Lung (tissue), 12 donors: ENCODE results near the gene HOXA6. TPM values are rescaled to one million over a fixed set of nuclear protein-coding genes. Genes with fewer than 3 reads are reported as not detected.
A peak's percentile ranks its signal among the peaks of the same experiment; 100 is the strongest.

Experiments
- ATAC-seq: fragments of 200-7000 bp; cut with Tn5 transposase; one replicate; pipeline ENCODE4 v1.9.1; 2020; ENCODE audit warnings: moderate number of reproducible peaks; ENCODE audit not compliant: insufficient read depth, low FRiP score
- DNase-seq, 3 donors: peaks; one replicate each; pipeline ENCODE4 v3.0.0-alpha.2; 2013 to 2017
- H3K27ac ChIP-seq, 2 donors: one replicate each; pipeline ENCODE4 v1.5.1; 2013; ENCODE audit warnings: mild to moderate bottlenecking in 2 of 2, moderate library complexity in 2 of 2, control low read depth in 1 of 2, inconsistent platforms in 1 of 2, low read depth in 1 of 2, low read length in 1 of 2
- H3K27me3 ChIP-seq, 3 donors: one replicate each; pipeline ENCODE4 v1.5.1; 2013; ENCODE audit warnings: low read length in 2 of 3; ENCODE audit not compliant: control insufficient read depth in 3 of 3, insufficient read depth in 3 of 3
- H3K36me3 ChIP-seq, 4 donors: one replicate each; pipeline ENCODE4 v1.5.1; 2013; ENCODE audit warnings: low read length in 4 of 4, mild to moderate bottlenecking in 1 of 4, moderate library complexity in 1 of 4; ENCODE audit not compliant: control insufficient read depth in 4 of 4, insufficient read depth in 4 of 4
- H3K4me1 ChIP-seq, 5 donors: one replicate each; pipeline ENCODE4 v1.5.1; 2013; ENCODE audit warnings: low read length in 5 of 5, mild to moderate bottlenecking in 2 of 5, moderate library complexity in 1 of 5; ENCODE audit not compliant: control insufficient read depth in 5 of 5, insufficient read depth in 5 of 5
- H3K4me3 ChIP-seq: one replicate; pipeline ENCODE4 v1.5.1; 2013; ENCODE audit warnings: mild to moderate bottlenecking, control low read depth, moderate library complexity
- H3K9ac ChIP-seq, 2 donors: one replicate each; pipeline ENCODE4 v1.5.1; 2013; ENCODE audit warnings: low read length in 2 of 2, control low read depth in 1 of 2; ENCODE audit not compliant: insufficient read depth in 1 of 2
- H3K9me3 ChIP-seq, 4 donors: one replicate each; pipeline ENCODE4 v1.5.1; 2013; ENCODE audit warnings: low read length in 3 of 4, mild to moderate bottlenecking in 1 of 4, moderate library complexity in 1 of 4; ENCODE audit not compliant: control insufficient read depth in 4 of 4, insufficient read depth in 3 of 4
- whole genome bisulfite sequencing, 2 donors: extraction: QIAGEN DNeasy Blood & Tissue Kit; methylation state at CpG; one replicate each; pipeline ENCODE4 v1.1.7; 2013; 5-methylcytosine and 5-hydroxymethylcytosine counted together
- polyA plus RNA-seq, 2 donors: library from polyadenylated mRNA; stranded (reverse); fragments of 200-250 nt; gene quantifications; one replicate each; pipeline ENCODE4 v1.2.1, GENCODE V29; 2013
- total RNA-seq, 2 donors: library from RNA; depleted of rRNA in 1 of 2; stranded (reverse); fragments of >200 nt in 1 of 2; gene quantifications; one replicate each; pipeline ENCODE4 v1.2.1, GENCODE V29; 2014 to 2021
- TF ChIP-seq, protein P1 (sequence below): IDR thresholded peaks from 2 replicates; pipeline ENCODE4 v1.5.1; 2012; ENCODE audit warnings: mild to moderate bottlenecking; ENCODE audit errors: control extremely low read depth, extremely low read depth
- donor health status: control.
- donor health status: control.
- donor health status: Bipolar disorder and iron deficiency.
- donor health status: healthy.
- donor health status: DM: yes; HTN: yes; CAD: no.

Gene HOXA6
- total and polyA plus RNA-seq, 4 donors: 0.49 to 7.7 (median 2.8) TPM

DNA sequence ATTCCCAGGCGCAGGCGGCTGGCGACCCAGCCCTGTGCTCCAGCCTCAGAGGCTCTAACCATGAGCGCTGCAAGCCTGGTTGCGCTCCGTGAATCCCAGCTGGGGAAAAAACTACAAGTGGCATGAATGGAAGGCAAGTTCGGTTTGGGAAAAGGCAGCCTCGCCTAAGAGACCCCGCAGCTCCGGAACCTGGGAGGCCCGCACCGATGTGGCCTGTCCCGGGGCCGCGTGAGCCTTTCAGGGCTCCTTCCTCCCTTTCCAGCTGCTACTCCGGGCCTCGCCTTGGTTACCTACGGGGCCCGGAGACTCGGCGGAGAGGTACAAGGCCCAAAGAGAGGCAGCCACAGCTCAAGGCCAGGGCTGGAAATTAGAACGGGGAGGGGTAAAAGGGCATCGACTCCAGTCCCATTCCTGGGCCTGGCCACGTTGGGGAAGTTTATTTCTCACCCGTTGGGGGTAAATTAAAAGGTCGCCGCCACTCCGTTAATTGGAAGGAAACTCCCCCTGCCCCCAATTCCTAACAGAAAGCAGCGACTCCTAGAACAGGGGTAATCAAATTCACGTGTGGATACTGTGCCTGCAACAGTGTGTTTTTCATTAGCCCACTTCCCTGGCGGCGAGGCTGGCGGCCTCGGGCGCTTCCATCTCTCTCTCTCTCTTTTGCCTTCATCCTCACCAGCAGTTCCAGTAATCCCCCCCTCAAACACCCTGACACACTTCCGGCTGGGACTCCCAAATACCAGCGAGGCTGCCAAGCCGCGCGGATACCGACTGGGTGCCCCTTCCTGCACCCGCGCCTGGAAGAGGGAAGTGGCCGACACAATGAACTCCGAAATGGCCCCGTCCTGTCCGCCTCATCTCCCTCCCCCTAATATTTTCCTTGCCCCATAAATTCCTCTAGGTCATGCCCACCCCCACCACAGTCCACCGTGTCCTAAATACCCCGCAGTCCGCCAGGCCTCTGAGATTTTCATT, 19.2 kb upstream of the HOXA6 start:
- ATAC-seq: no peak
- Histone ChIP-seq H3K4me1 (peaks cover 0 to 21% (median 5%) of the 10 kb centered on the region in 5 donors), H3K27ac (no peak overlapping the region), H3K27me3 (peaks cover 8 to 98% (median 89%) of the 10 kb centered on the region in 3 donors), H3K9ac (no peak overlapping the region), H3K36me3 (no peaks in the 10 kb centered on the region), H3K4me3 (no peak overlapping the region), H3K9me3 (peaks cover 0 to 5% (median 0%) of the 10 kb centered on the region in 4 donors)
- WGBS, 2 donors: 8 to 22% methylated on average over 50 of the region's 50 CpGs
- TF ChIP-seq, protein P1, sequence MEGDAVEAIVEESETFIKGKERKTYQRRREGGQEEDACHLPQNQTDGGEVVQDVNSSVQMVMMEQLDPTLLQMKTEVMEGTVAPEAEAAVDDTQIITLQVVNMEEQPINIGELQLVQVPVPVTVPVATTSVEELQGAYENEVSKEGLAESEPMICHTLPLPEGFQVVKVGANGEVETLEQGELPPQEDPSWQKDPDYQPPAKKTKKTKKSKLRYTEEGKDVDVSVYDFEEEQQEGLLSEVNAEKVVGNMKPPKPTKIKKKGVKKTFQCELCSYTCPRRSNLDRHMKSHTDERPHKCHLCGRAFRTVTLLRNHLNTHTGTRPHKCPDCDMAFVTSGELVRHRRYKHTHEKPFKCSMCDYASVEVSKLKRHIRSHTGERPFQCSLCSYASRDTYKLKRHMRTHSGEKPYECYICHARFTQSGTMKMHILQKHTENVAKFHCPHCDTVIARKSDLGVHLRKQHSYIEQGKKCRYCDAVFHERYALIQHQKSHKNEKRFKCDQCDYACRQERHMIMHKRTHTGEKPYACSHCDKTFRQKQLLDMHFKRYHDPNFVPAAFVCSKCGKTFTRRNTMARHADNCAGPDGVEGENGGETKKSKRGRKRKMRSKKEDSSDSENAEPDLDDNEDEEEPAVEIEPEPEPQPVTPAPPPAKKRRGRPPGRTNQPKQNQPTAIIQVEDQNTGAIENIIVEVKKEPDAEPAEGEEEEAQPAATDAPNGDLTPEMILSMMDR: no peak
- DNase-seq: peak in 1 of 3 donors; percentile 53

GRCh38 chr7:27165996-27166530, 18.5 kb upstream of the HOXA6 start:
- no peak for ATAC-seq
- TF ChIP-seq, protein P1: no peak
- Histone ChIP-seq H3K27ac (no peak overlapping the region), H3K4me3 (peak overlapping the region; percentile 1), H3K36me3 (no peaks in the 10 kb centered on the region), H3K9me3 (peaks cover 0 to 1% (median 0%) of the 10 kb centered on the region in 4 donors), H3K27me3 (peaks cover 8 to 98% (median 86%) of the 10 kb centered on the region in 3 donors), H3K9ac (no peak overlapping the region), H3K4me1 (peaks cover 0 to 21% (median 5%) of the 10 kb centered on the region in 5 donors)
- peak in 2 of 3 donors; percentile 43 to 61 for DNase-seq
- 4 to 9% methylated on average over 46 of the region's 46 CpGs for WGBS, 2 donors

GRCh38 chr7:27165089-27165995, 17.8 kb upstream of the HOXA6 start, which contains the start of gene HOXA9:
Gene HOXA9 (minus strand): TSS chr7:27165537. CDS start chr7:27165457, 80 bp downstream.
- H3K9me3 ChIP-seq: peaks cover 0 to 1% (median 0%) of the 10 kb centered on the region in 4 donors
- TF ChIP-seq, protein P1: no peak
- H3K36me3 ChIP-seq: no peaks in the 10 kb centered on the region
- peaks cover 8 to 93% (median 79%) of the 10 kb centered on the region in 3 donors for H3K27me3 ChIP-seq
- H3K27ac ChIP-seq: peak within 1 kb of the TSS in 1 of 2 donors; percentile 43
- H3K4me1 ChIP-seq: peaks cover 0 to 21% (median 7%) of the 10 kb centered on the region in 5 donors
- WGBS, 2 donors: 2 to 6% methylated on average over 75 to 82 of the region's 82 CpGs
- ATAC-seq (no peak), DNase-seq (peak; percentile 64 to 73 (median 69))
- H3K9ac ChIP-seq: no peak within 1 kb of the TSS
- H3K4me3 ChIP-seq: peak within 1 kb of the TSS; percentile 36
